Hepatocyte (in vitro differentiated cells): ENCODE measurements around the gene LYL1. TPM values are rescaled to one million over a fixed set of nuclear protein-coding genes. Genes with fewer than 3 reads are reported as not detected.
A peak's percentile ranks its signal among the peaks of the same experiment; 100 is the strongest.

Experiments used
- DNase-seq: peaks from one replicate; pipeline ENCODE4 v3.0.0-alpha.2; 2016; ENCODE audit warnings: low spot score
- H2AFZ ChIP-seq: fragments of 200-600 bp; sonication (generic); 2 replicates; pipeline ENCODE4 v1.6.0; 2016; ENCODE audit warnings: antibody characterized with exemption, mild to moderate bottlenecking
- H3K27ac ChIP-seq: fragments of 200-600 bp; sonication (generic); 2 replicates; pipeline ENCODE4 v1.5.1; 2016; ENCODE audit warnings: mild to moderate bottlenecking
- H3K27me3 ChIP-seq: fragments of 200-600 bp; sonication (generic); 2 replicates; pipeline ENCODE4 v1.6.1; 2016
- H3K36me3 ChIP-seq: fragments of 200-600 bp; sonication (generic); replicated peaks from 2 replicates; pipeline ENCODE4 v1.5.1; 2016; ENCODE audit warnings: low read depth; ENCODE audit not compliant: insufficient read depth
- H3K4me1 ChIP-seq: fragments of 200-600 bp; sonication (generic); 2 replicates; pipeline ENCODE4 v1.5.1; 2016; ENCODE audit warnings: mild to moderate bottlenecking, moderate library complexity; ENCODE audit not compliant: insufficient read depth
- H3K4me2 ChIP-seq: fragments of 200-600 bp; sonication (generic); 2 replicates; pipeline ENCODE4 v1.6.0; 2016
- H3K4me3 ChIP-seq: fragments of 200-600 bp; sonication (generic); 2 replicates; pipeline ENCODE4 v1.5.1; 2016; ENCODE audit warnings: mild to moderate bottlenecking
- H3K79me2 ChIP-seq: fragments of 200-600 bp; sonication (generic); 2 replicates; pipeline ENCODE4 v1.6.0; 2017; ENCODE audit warnings: mild to moderate bottlenecking
- H3K9me2 ChIP-seq: fragments of 200-600 bp; sonication (generic); replicated peaks from 2 replicates; pipeline ENCODE4 v1.6.0; 2017; ENCODE audit warnings: mild to moderate bottlenecking; ENCODE audit not compliant: insufficient read depth
- H3K9me3 ChIP-seq: fragments of 200-600 bp; sonication (generic); 2 replicates; pipeline ENCODE4 v1.5.1; 2016; ENCODE audit warnings: low read depth, mild to moderate bottlenecking
- H4K20me1 ChIP-seq: fragments of 200-600 bp; sonication (generic); 2 replicates; pipeline ENCODE4 v1.6.0; 2016; ENCODE audit warnings: mild to moderate bottlenecking; ENCODE audit not compliant: insufficient read depth, poor library complexity, severe bottlenecking
- CTCF ChIP-seq: fragments of 200-600 bp; sonication (generic); IDR thresholded peaks from 2 replicates; pipeline ENCODE4 v1.5.1; 2016; ENCODE audit warnings: antibody characterized with exemption, mild to moderate bottlenecking; ENCODE audit not compliant: poor library complexity
- EZH2 ChIP-seq: fragments of 200-600 bp; sonication (generic); IDR thresholded peaks from 2 replicates; pipeline ENCODE4 v1.6.1; 2016; ENCODE audit warnings: antibody characterized with exemption, mild to moderate bottlenecking, borderline replicate concordance
- EZH2phosphoT487 ChIP-seq: fragments of 200-600 bp; sonication (generic); IDR thresholded peaks from one replicate; pipeline ENCODE4 v1.6.1; 2018; ENCODE audit warnings: antibody characterized with exemption, mild to moderate bottlenecking, low read depth, moderate library complexity; ENCODE audit not compliant: unreplicated experiment, severe bottlenecking
- WGBS: methylation state at CpG from one replicate; pipeline ENCODE4 v1.1.6; 2016; ENCODE audit warnings: low lambda C conversion rate; ENCODE audit errors: missing lambda C conversion rate; 5-methylcytosine and 5-hydroxymethylcytosine counted together
- polyA plus RNA-seq: library from polyadenylated mRNA; unstranded; fragments of >200 nt; fragmentation: Nextera tagmentation; extraction: Ambion mirVana; gene quantifications from 2 replicates; pipeline ENCODE4 v1.2.1, GENCODE V29; 2016
- total RNA-seq: library from RNA; depleted of rRNA; stranded (reverse); fragments of >200 nt; gene quantifications from 2 replicates; pipeline ENCODE4 v1.2.3, GENCODE V29; 2014

The LYL1 gene
- total and polyA plus RNA-seq, 2 experiments from 2014 or later: 0.47 to 1.4 TPM

- no peaks in the 10 kb centered on the region for H3K9me2 ChIP-seq
- H3K79me2 ChIP-seq: peaks cover 6% of the 10 kb centered on the region
- H3K36me3 ChIP-seq: no peaks in the 10 kb centered on the region
- H3K4me2 ChIP-seq: peak overlapping the region; percentile 67
- no peaks in the 10 kb centered on the region for H3K9me3 ChIP-seq
- no peak overlapping the region for H3K4me3 ChIP-seq
- H4K20me1 ChIP-seq: no peaks in the 10 kb centered on the region
- peaks cover 86% of the 10 kb centered on the region for H3K4me1 ChIP-seq
- no peak overlapping the region for H2AFZ ChIP-seq
- WGBS: 56% methylated on average over 2 of the region's 2 CpGs
- H3K27ac ChIP-seq: peak overlapping the region; percentile 100
- DNase-seq: peak; percentile 76
- TF ChIP-seq EZH2 (no peak), EZH2phosphoT487 (no peak), CTCF (no peak)
- H3K27me3 ChIP-seq: peaks cover 21% of the 10 kb centered on the region
Measured at GRCh38 chr19:13057744-13058143, 44.9 kb downstream of the LYL1 start.

- no peak for TF ChIP-seq CTCF
- no peak for TF ChIP-seq EZH2phosphoT487
- peaks cover 15% of the 10 kb centered on the region for H3K27me3 ChIP-seq
- peaks cover 91% of the 10 kb centered on the region for H3K4me1 ChIP-seq
- H3K79me2 ChIP-seq: peaks cover 6% of the 10 kb centered on the region
- 32% methylated on average over 15 of the region's 15 CpGs for WGBS
- H3K9me2 ChIP-seq: no peaks in the 10 kb centered on the region
- H3K9me3 ChIP-seq: no peaks in the 10 kb centered on the region
- H3K4me3 ChIP-seq: no peak overlapping the region
- no peaks in the 10 kb centered on the region for H3K36me3 ChIP-seq
- H4K20me1 ChIP-seq: no peaks in the 10 kb centered on the region
- peak overlapping the region; percentile 100 for H3K27ac ChIP-seq
- peak overlapping the region; percentile 67 for H3K4me2 ChIP-seq
- H2AFZ ChIP-seq: no peak overlapping the region
- DNase-seq: peak; percentile 51
Measured at GRCh38 chr19:13057147-13057572, 45.5 kb downstream of the LYL1 start.

GRCh38 chr19:13056052-13056660, 46.5 kb downstream of the LYL1 start:
- Histone ChIP-seq H3K27me3 (peaks cover 8% of the 10 kb centered on the region), H3K4me2 (peak overlapping the region; percentile 67), H3K27ac (peak overlapping the region; percentile 100), H3K9me2 (no peaks in the 10 kb centered on the region), H3K79me2 (peaks cover 8% of the 10 kb centered on the region), H3K36me3 (no peaks in the 10 kb centered on the region), H3K4me1 (peaks cover 95% of the 10 kb centered on the region), H3K9me3 (no peaks in the 10 kb centered on the region), H2AFZ (no peak overlapping the region), H4K20me1 (peaks cover under 1% of the 10 kb centered on the region), H3K4me3 (no peak overlapping the region)
- 27% methylated on average over 17 of the region's 17 CpGs for WGBS
- no peak for TF ChIP-seq EZH2
- no peak for TF ChIP-seq CTCF
- TF ChIP-seq EZH2phosphoT487: no peak
- peak; percentile 85 for DNase-seq
